ENCODE measurements around the gene OTULINL. TPM values are rescaled to one million over a fixed set of nuclear protein-coding genes. Genes with fewer than 3 reads are reported as not detected.
"Not testable (repeated sequence)": the region's sequence is repeated elsewhere in the genome, so short reads cannot be mapped to it uniquely, and the experiment has no call there.

OTULINL gene
- total RNA-seq, 2 donors from 2014 or later, result 6.4 to 7.3 TPM

DNA sequence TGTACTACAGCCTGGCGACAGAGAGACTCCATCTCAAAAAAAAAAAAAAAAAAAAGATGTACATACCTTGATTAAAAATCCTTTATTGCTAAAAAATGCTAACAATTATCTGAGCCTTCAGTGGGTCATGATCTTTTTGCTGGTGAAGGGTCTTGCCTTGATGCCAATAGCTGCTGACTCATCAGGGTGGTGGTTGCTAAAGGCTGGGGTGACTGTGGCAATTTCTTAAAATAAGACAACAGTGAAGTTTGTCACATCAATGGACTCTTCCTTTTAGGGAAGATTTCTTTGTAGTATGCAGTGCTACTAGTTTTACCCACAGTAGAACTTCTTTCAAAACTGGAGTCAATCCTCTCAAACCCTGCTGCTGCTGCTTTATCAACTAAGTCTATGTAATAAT lies 33.9 kb upstream of the OTULINL start:
- TF ChIP-seq, protein P1, sequence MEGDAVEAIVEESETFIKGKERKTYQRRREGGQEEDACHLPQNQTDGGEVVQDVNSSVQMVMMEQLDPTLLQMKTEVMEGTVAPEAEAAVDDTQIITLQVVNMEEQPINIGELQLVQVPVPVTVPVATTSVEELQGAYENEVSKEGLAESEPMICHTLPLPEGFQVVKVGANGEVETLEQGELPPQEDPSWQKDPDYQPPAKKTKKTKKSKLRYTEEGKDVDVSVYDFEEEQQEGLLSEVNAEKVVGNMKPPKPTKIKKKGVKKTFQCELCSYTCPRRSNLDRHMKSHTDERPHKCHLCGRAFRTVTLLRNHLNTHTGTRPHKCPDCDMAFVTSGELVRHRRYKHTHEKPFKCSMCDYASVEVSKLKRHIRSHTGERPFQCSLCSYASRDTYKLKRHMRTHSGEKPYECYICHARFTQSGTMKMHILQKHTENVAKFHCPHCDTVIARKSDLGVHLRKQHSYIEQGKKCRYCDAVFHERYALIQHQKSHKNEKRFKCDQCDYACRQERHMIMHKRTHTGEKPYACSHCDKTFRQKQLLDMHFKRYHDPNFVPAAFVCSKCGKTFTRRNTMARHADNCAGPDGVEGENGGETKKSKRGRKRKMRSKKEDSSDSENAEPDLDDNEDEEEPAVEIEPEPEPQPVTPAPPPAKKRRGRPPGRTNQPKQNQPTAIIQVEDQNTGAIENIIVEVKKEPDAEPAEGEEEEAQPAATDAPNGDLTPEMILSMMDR (IDR thresholded peaks at IDR 0.05), result no peak
- no peak overlapping the region for H3K27ac ChIP-seq
- H3K27me3 ChIP-seq (replicated peaks; ENCODE audit: insufficient read depth), result no peaks in the 10 kb centered on the region
- no peak overlapping the region for H3K4me3 ChIP-seq
- H3K36me3 ChIP-seq, result no peaks in the 10 kb centered on the region
- DNase-seq (ENCODE audit: low spot score) (no peak), ATAC-seq (ENCODE audit: insufficient number of reproducible peaks, low FRiP score, low read depth) (no peak)
- no peaks in the 10 kb centered on the region for H3K9me3 ChIP-seq
- no peaks in the 10 kb centered on the region for H3K4me1 ChIP-seq (ENCODE audit: control insufficient read depth in 1 of 2, low read depth in 2 of 2)

DNA sequence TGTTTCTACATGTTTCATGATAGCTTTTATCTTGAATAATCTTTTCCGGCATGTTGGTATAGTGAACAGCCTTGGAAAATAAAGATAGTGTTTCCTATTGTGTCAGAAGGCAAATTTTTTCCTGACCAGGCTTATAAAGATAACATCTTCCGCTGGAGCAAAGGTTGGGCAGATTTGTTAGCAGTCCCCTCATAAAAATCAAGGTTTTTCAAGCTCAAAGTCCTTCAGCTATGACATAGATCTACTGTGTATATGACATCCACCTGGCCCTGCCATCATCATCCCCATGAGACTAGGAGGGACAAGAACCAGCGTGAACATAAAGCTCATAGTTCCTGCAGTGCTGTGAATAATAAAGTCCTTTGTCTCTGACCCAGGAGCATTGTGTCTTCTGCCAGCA lies 30.4 kb upstream of the OTULINL start:
- H3K27ac ChIP-seq, result no peak overlapping the region
- H3K27me3 ChIP-seq (replicated peaks; ENCODE audit: insufficient read depth), result no peaks in the 10 kb centered on the region
- H3K4me3 ChIP-seq, result no peak overlapping the region
- no peak for DNase-seq (ENCODE audit: low spot score)
- TF ChIP-seq, protein P1 (IDR thresholded peaks at IDR 0.05), result no peak
- ATAC-seq (ENCODE audit: insufficient number of reproducible peaks, low FRiP score, low read depth), result no peak
- H3K36me3 ChIP-seq, result no peaks in the 10 kb centered on the region
- H3K4me1 ChIP-seq (ENCODE audit: control insufficient read depth in 1 of 2, low read depth in 2 of 2), result no peaks in the 10 kb centered on the region
- H3K9me3 ChIP-seq, result no peaks in the 10 kb centered on the region

DNA sequence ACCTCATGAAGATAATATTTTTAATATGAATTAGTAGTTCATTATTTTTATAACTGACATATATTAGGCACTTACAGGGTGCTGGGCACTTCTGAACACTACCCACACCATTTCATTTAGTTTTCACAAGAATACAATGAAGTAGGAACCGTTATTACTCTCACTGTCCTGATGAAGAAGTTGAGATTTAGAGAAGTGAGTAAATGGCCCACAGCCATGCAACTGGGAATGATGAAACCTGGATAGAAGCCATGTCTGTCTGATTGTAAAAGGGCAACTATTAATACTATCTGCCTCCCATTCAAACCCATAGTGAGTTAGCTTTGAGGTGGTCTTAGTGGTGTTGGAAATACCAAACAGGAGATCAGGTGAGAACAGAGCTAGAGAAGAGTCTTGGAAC lies 29.6 kb upstream of the OTULINL start:
- Histone ChIP-seq H3K36me3 (no peaks in the 10 kb centered on the region), H3K27me3 (replicated peaks; ENCODE audit: insufficient read depth) (no peaks in the 10 kb centered on the region), H3K4me3 (no peak overlapping the region), H3K9me3 (no peaks in the 10 kb centered on the region), H3K4me1 (ENCODE audit: control insufficient read depth in 1 of 2, low read depth in 2 of 2) (no peaks in the 10 kb centered on the region), H3K27ac (no peak overlapping the region)
- ATAC-seq (ENCODE audit: insufficient number of reproducible peaks, low FRiP score, low read depth), result no peak
- DNase-seq (ENCODE audit: low spot score), result no peak
- TF ChIP-seq, protein P1 (IDR thresholded peaks at IDR 0.05), result no peak

DNA sequence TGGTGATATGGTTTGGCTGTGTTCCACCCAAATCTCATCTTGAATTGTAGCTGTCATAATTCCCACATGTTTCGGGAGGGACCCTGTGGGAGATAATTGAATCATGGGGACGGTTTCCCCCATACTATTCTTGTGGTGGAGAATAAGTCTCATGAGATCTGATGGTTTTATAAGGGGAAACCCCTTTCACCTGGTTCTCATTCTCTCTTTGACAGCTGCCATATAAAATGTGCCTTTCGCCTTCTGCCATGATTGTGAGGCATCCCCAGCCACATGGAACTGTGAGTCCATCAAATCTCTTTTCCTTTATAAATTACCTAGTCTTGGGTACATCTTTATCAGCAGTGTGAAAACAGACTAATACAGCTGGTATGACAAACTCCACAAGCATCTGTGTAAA lies 27.3 kb upstream of the OTULINL start:
- H3K36me3 ChIP-seq; H3K27me3 ChIP-seq (replicated peaks; ENCODE audit: insufficient read depth); H3K4me3 ChIP-seq; ATAC-seq (ENCODE audit: insufficient number of reproducible peaks, low FRiP score, low read depth); DNase-seq (ENCODE audit: low spot score); H3K9me3 ChIP-seq; H3K4me1 ChIP-seq (ENCODE audit: control insufficient read depth in 1 of 2, low read depth in 2 of 2); H3K27ac ChIP-seq: not testable (repeated sequence)

DNA sequence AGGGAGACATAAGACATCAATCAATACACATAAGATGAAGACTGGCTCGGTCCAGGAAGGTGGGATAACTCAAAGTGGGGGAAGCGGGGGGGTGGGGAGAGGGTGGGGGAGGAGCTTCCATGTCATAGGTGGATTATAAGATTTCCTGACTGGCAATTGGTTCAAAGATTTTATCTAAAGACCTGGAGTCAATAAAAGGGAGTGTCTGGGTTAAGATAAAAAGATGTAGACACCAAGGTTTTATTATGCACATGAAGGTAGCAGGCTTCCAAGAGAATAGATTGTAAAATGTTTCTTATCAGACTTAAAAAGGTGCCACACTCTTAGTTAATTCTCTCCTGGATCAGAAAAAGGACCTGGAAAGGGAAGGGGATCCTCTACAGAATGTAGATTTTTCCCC lies 25.6 kb upstream of the OTULINL start:
- ATAC-seq (ENCODE audit: insufficient number of reproducible peaks, low FRiP score, low read depth) (no peak), DNase-seq (ENCODE audit: low spot score) (no peak)
- no peaks in the 10 kb centered on the region for H3K9me3 ChIP-seq
- TF ChIP-seq, protein P1 (IDR thresholded peaks at IDR 0.05), result no peak
- H3K36me3 ChIP-seq, result no peaks in the 10 kb centered on the region
- H3K4me1 ChIP-seq (ENCODE audit: control insufficient read depth in 1 of 2, low read depth in 2 of 2), result no peaks in the 10 kb centered on the region
- no peak overlapping the region for H3K27ac ChIP-seq
- no peak overlapping the region for H3K4me3 ChIP-seq
- H3K27me3 ChIP-seq (replicated peaks; ENCODE audit: insufficient read depth), result no peaks in the 10 kb centered on the region

GRCh38 chr5:14557203-14557770 lies 24.3 kb upstream of the OTULINL start:
- TF ChIP-seq, protein P1 (IDR thresholded peaks at IDR 0.05), result no peak
- DNase-seq (ENCODE audit: low spot score) (no peak), ATAC-seq (ENCODE audit: insufficient number of reproducible peaks, low FRiP score, low read depth) (no peak)
- Histone ChIP-seq H3K4me3 (no peak overlapping the region), H3K27me3 (replicated peaks; ENCODE audit: insufficient read depth) (no peaks in the 10 kb centered on the region), H3K4me1 (ENCODE audit: control insufficient read depth in 1 of 2, low read depth in 2 of 2) (no peaks in the 10 kb centered on the region), H3K36me3 (no peaks in the 10 kb centered on the region), H3K27ac (no peak overlapping the region), H3K9me3 (no peaks in the 10 kb centered on the region)
